ENCODE data around the gene L3MBTL4. TPM values are rescaled to one million over a fixed set of nuclear protein-coding genes. Genes with fewer than 3 reads are reported as not detected.

The L3MBTL4 gene
- total RNA-seq, 2 donors from 2014 or later: 10.9 to 11.2 TPM

DNA sequence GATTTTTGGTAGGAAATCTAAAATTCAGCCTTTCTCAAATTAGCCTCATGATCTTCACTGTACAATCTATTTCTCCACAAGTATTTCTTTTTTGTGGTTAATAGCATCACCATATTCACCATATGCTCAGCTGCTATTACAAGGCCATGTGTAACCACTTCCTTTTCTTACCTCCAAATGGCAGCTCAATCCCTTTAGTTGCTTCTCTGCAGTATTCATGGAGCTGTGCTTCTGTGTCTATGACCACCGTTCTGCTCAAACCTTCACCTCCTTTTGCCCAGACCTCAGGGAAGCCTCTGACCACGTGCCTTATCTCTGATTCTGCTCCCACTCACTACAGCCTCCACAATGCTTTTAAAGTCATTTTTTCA, 392.7 kb downstream of the L3MBTL4 start:
- WGBS, 2 donors: 48 to 79% methylated on average over 2 of the region's 2 CpGs
- H3K27ac ChIP-seq: no peak overlapping the region
- intact Hi-C loops (cut with DNase I): no loop called here
- H3K4me1 ChIP-seq: no peaks in the 10 kb centered on the region
- DNase-seq: no peak
- no peaks in the 10 kb centered on the region for H3K27me3 ChIP-seq
- no peaks in the 10 kb centered on the region for H3K9me3 ChIP-seq
- ATAC-seq: no peak
- TF ChIP-seq POLR2A (IDR thresholded peaks at IDR 0.05): no peak
- TF ChIP-seq, protein P1, sequence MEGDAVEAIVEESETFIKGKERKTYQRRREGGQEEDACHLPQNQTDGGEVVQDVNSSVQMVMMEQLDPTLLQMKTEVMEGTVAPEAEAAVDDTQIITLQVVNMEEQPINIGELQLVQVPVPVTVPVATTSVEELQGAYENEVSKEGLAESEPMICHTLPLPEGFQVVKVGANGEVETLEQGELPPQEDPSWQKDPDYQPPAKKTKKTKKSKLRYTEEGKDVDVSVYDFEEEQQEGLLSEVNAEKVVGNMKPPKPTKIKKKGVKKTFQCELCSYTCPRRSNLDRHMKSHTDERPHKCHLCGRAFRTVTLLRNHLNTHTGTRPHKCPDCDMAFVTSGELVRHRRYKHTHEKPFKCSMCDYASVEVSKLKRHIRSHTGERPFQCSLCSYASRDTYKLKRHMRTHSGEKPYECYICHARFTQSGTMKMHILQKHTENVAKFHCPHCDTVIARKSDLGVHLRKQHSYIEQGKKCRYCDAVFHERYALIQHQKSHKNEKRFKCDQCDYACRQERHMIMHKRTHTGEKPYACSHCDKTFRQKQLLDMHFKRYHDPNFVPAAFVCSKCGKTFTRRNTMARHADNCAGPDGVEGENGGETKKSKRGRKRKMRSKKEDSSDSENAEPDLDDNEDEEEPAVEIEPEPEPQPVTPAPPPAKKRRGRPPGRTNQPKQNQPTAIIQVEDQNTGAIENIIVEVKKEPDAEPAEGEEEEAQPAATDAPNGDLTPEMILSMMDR (IDR thresholded peaks at IDR 0.05): no peak
- no peaks in the 10 kb centered on the region for H3K36me3 ChIP-seq (replicated peaks in 1 of 2; ENCODE audit: insufficient read depth in 1 of 2, low read depth in 2 of 2)
- H3K4me3 ChIP-seq: no peak overlapping the region

DNA sequence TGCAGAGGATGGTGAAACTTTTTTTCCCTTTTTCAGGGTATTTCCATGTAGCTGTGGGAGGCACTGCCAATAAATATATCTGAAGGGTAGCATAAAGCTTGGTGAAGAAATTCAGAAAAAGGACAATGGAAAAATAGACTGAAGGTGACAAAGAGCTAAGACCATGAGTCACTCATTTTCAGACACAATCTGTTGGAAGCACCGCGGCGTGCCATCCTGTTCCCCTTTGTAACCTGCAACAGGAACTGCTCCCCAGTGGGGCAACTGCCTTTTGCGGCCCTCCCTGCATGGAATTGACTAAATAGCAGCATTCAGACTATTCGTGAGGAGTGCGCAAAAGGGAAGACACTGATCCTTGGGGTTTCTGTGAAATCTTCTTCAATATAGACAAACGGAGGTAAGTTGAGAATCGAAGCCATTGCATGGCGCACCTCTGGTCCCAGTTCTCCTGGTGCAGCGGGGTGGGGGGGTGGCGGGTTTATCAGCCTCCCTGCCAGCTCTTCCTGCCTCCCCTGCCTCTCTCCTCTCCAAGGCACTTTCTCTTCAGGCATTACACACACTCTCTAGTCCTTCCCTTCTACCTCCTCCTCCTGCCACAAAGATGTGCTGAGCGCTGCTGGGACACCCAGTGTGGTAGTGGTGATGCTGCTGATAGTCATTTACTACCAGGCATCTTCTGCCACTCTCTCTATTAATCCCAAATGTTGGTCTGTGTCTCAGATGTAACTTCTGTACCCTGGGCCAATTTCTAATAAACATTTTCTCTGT, 393.2 kb downstream of the L3MBTL4 start:
- no peak for TF ChIP-seq POLR2A (IDR thresholded peaks at IDR 0.05)
- TF ChIP-seq, protein P1 (IDR thresholded peaks at IDR 0.05): no peak
- DNase-seq (no peak), ATAC-seq (no peak)
- intact Hi-C loops (cut with DNase I): no loop called here
- 79 to 82% methylated on average over 12 of the region's 12 CpGs for WGBS, 2 donors
- H3K27me3 ChIP-seq: no peaks in the 10 kb centered on the region
- H3K9me3 ChIP-seq: no peaks in the 10 kb centered on the region
- no peaks in the 10 kb centered on the region for H3K4me1 ChIP-seq
- H3K4me3 ChIP-seq: no peak overlapping the region
- H3K36me3 ChIP-seq (replicated peaks in 1 of 2; ENCODE audit: insufficient read depth in 1 of 2, low read depth in 2 of 2): no peaks in the 10 kb centered on the region
- H3K27ac ChIP-seq: no peak overlapping the region

GRCh38 chr18:6018671-6019070, 396.0 kb downstream of the L3MBTL4 start:
- Histone ChIP-seq H3K4me1 (no peaks in the 10 kb centered on the region), H3K27me3 (no peaks in the 10 kb centered on the region), H3K36me3 (replicated peaks in 1 of 2; ENCODE audit: insufficient read depth in 1 of 2, low read depth in 2 of 2) (no peaks in the 10 kb centered on the region), H3K27ac (no peak overlapping the region), H3K4me3 (no peak overlapping the region), H3K9me3 (no peaks in the 10 kb centered on the region)
- intact Hi-C loops (cut with DNase I): no loop called here
- WGBS, 2 donors: 87 to 100% methylated on average over 1 of the region's 1 CpG
- ATAC-seq (no peak), DNase-seq (no peak)
- TF ChIP-seq, protein P1 (IDR thresholded peaks at IDR 0.05): no peak
- TF ChIP-seq POLR2A (IDR thresholded peaks at IDR 0.05): no peak

DNA sequence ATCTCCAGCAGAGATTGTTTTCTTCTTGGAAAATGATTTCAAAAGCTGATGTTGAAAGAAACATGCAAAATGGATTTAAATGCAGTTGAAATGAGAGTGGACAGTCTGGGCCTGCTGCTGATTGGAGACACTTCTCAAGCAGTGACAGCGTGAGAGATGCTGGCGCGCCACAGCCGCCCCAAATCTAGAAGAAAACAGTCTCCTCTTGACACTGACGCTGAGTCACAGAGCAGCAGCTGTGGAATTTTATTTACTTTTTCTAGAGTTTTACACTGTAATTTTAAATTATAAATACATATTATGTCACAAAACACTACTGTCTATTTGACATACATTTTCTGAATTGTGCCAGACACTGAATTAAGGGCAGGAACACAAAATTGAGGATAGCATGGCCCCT, 397.5 kb downstream of the L3MBTL4 start:
- Histone ChIP-seq H3K27ac (no peak overlapping the region), H3K27me3 (no peaks in the 10 kb centered on the region), H3K4me3 (no peak overlapping the region), H3K4me1 (no peaks in the 10 kb centered on the region), H3K36me3 (replicated peaks in 1 of 2; ENCODE audit: insufficient read depth in 1 of 2, low read depth in 2 of 2) (no peaks in the 10 kb centered on the region), H3K9me3 (no peaks in the 10 kb centered on the region)
- WGBS, 2 donors: 72 to 74% methylated on average over 5 of the region's 5 CpGs
- intact Hi-C loops (cut with DNase I): no loop called here
- ATAC-seq (no peak), DNase-seq (no peak)
- TF ChIP-seq, protein P1 (IDR thresholded peaks at IDR 0.05): no peak
- no peak for TF ChIP-seq POLR2A (IDR thresholded peaks at IDR 0.05)

GRCh38 chr18:6015364-6015763, 399.3 kb downstream of the L3MBTL4 start:
- Histone ChIP-seq H3K27me3 (no peaks in the 10 kb centered on the region), H3K4me1 (no peaks in the 10 kb centered on the region), H3K36me3 (replicated peaks in 1 of 2; ENCODE audit: insufficient read depth in 1 of 2, low read depth in 2 of 2) (no peaks in the 10 kb centered on the region), H3K27ac (no peak overlapping the region), H3K4me3 (no peak overlapping the region), H3K9me3 (no peaks in the 10 kb centered on the region)
- intact Hi-C loops (cut with DNase I): no loop called here
- DNase-seq (no peak), ATAC-seq (no peak)
- 92 to 93% methylated on average over 5 of the region's 5 CpGs for WGBS, 2 donors
- TF ChIP-seq POLR2A (IDR thresholded peaks at IDR 0.05): no peak
- TF ChIP-seq, protein P1 (IDR thresholded peaks at IDR 0.05): no peak

All from body of pancreas (tissue), 4 donors.